Neural progenitor cell (in vitro differentiated cells): ENCODE measurements around the gene CFAP45. TPM values are rescaled to one million over a fixed set of nuclear protein-coding genes. Genes with fewer than 3 reads are reported as not detected.

Experiments
- DNase-seq: peaks from one replicate; pipeline ENCODE4 v3.0.0-alpha.2; 2016; ENCODE audit warnings: low spot score
- H2AFZ ChIP-seq: fragments of 200-600 bp; sonication (generic); replicated peaks from 2 replicates; pipeline ENCODE4 v1.6.1; 2016; ENCODE audit warnings: antibody characterized with exemption
- H3F3A ChIP-seq: fragments of 200-600 bp; sonication (generic); 2 replicates; pipeline ENCODE4 v1.6.1; 2016; ENCODE audit warnings: antibody characterized with exemption, low read depth
- H3K27ac ChIP-seq: fragments of 200-600 bp; sonication (generic); 2 replicates; pipeline ENCODE4 v1.5.1; 2016; ENCODE audit warnings: mild to moderate bottlenecking
- H3K27me3 ChIP-seq: fragments of 200-600 bp; sonication (generic); 2 replicates; pipeline ENCODE4 v1.6.1; 2016; ENCODE audit warnings: mild to moderate bottlenecking, moderate library complexity
- H3K36me3 ChIP-seq: fragments of 200-600 bp; sonication (generic); 2 replicates; pipeline ENCODE4 v1.5.1; 2016
- H3K4me1 ChIP-seq: fragments of 200-600 bp; sonication (generic); 2 replicates; pipeline ENCODE4 v1.6.1; 2016; ENCODE audit warnings: mixed run types
- H3K4me2 ChIP-seq: fragments of 200-600 bp; sonication (generic); 2 replicates; pipeline ENCODE4 v1.6.1; 2016
- H3K4me3 ChIP-seq: fragments of 200-600 bp; sonication (generic); 2 replicates; pipeline ENCODE4 v1.5.1; 2016
- H3K79me2 ChIP-seq: fragments of 200-600 bp; sonication (generic); 2 replicates; pipeline ENCODE4 v1.6.1; 2016; ENCODE audit warnings: low read depth
- H3K9ac ChIP-seq: fragments of 200-600 bp; sonication (generic); 2 replicates; pipeline ENCODE4 v1.6.1; 2016
- H3K9me3 ChIP-seq: fragments of 200-600 bp; sonication (generic); 2 replicates; pipeline ENCODE4 v1.5.1; 2016; ENCODE audit warnings: low read depth
- H4K20me1 ChIP-seq: fragments of 200-600 bp; sonication (generic); 2 replicates; pipeline ENCODE4 v1.6.1; 2016; ENCODE audit warnings: low read depth
- H3K27ac Mint-ChIP-seq: 3 replicates; pipeline ENCODE4 v1.8.0; 2021; ENCODE audit warnings: mixed read lengths
- H3K27me3 Mint-ChIP-seq: 2 replicates; pipeline ENCODE4 v1.8.0; 2022; ENCODE audit warnings: low read depth, mild to moderate bottlenecking, inconsistent platforms, moderate library complexity, mixed read lengths; ENCODE audit not compliant: insufficient read depth
- H3K36me3 Mint-ChIP-seq: 3 replicates; pipeline ENCODE4 v1.8.0; 2021; ENCODE audit warnings: mixed read lengths
- H3K4me1 Mint-ChIP-seq: 3 replicates; pipeline ENCODE4 v1.8.0; 2021; ENCODE audit warnings: mixed read lengths
- H3K4me3 Mint-ChIP-seq: 3 replicates; pipeline ENCODE4 v1.8.0; 2021; ENCODE audit warnings: mild to moderate bottlenecking, moderate library complexity, mixed read lengths
- H3K9me3 Mint-ChIP-seq: 3 replicates; pipeline ENCODE4 v1.8.0; 2020; ENCODE audit warnings: mixed read lengths
- CTCF ChIP-seq: fragments of 200-600 bp; sonication (generic); IDR thresholded peaks from 2 replicates; pipeline ENCODE4 v1.5.1; 2017; ENCODE audit warnings: antibody characterized with exemption, mild to moderate bottlenecking
- EZH2 ChIP-seq: fragments of 200-600 bp; sonication (generic); IDR thresholded peaks from 2 replicates; pipeline ENCODE4 v1.6.1; 2017; ENCODE audit warnings: antibody characterized with exemption, mild to moderate bottlenecking, moderate library complexity
- EZH2phosphoT487 ChIP-seq: fragments of 200-600 bp; sonication (generic); IDR thresholded peaks from 2 replicates; pipeline ENCODE4 v1.6.1; 2017; ENCODE audit warnings: antibody characterized with exemption
- total RNA-seq: library from RNA; depleted of rRNA; stranded (reverse); fragments of >200 nt; gene quantifications from 2 replicates; pipeline ENCODE4 v1.2.3, GENCODE V29; 2015; ENCODE audit warnings: low replicate concordance

The CFAP45 gene
- total RNA-seq, 1 donor from 2014 or later, result not detected

GRCh38 chr1:159920651-159921050, 20.7 kb upstream of the CFAP45 start:
- H3K9me3 ChIP-seq, result no peaks in the 10 kb centered on the region
- H2AFZ ChIP-seq, result no peak overlapping the region
- H3K4me1 Mint-ChIP-seq, result peaks cover 39% of the 10 kb centered on the region
- H3F3A ChIP-seq, result peaks cover 20% of the 10 kb centered on the region
- H3K27me3 ChIP-seq, result peaks cover 24% of the 10 kb centered on the region
- peaks cover 8% of the 10 kb centered on the region for H3K27me3 Mint-ChIP-seq
- no peaks in the 10 kb centered on the region for H4K20me1 ChIP-seq
- H3K4me3 Mint-ChIP-seq, result no peak overlapping the region
- no peak overlapping the region for H3K27ac ChIP-seq
- H3K9ac ChIP-seq, result no peak overlapping the region
- no peak for TF ChIP-seq EZH2
- TF ChIP-seq EZH2phosphoT487, result no peak
- no peak for TF ChIP-seq CTCF
- no peaks in the 10 kb centered on the region for H3K36me3 ChIP-seq
- no peaks in the 10 kb centered on the region for H3K9me3 Mint-ChIP-seq
- no peak overlapping the region for H3K27ac Mint-ChIP-seq
- peaks cover 4% of the 10 kb centered on the region for H3K36me3 Mint-ChIP-seq
- DNase-seq, result no peak
- peaks cover 36% of the 10 kb centered on the region for H3K4me1 ChIP-seq
- no peak overlapping the region for H3K4me2 ChIP-seq
- H3K79me2 ChIP-seq, result no peaks in the 10 kb centered on the region
- H3K4me3 ChIP-seq, result no peak overlapping the region

DNA sequence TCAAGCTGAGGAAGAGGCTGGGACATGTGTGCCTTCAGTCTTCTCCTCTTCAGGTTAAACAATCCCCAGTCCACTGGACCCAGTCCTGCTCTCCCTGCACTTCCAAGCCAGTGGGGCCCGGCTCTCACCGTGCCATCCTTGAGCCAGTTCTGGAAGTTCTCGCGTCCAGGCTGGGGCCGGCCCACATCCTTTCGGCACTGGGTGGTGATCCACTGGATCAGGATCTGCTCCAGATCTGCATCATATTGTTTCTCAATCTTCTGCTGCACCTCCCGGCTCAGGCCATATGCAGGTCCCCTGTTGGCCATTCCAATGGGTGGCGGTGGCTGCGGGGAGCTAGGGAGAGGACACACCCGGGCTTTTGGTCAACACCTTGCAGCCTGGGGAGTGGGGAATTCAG, 20.2 kb upstream of the CFAP45 start:
- H3K36me3 Mint-ChIP-seq, result peaks cover 4% of the 10 kb centered on the region
- no peak overlapping the region for H3K27ac Mint-ChIP-seq
- H3K36me3 ChIP-seq, result no peaks in the 10 kb centered on the region
- peaks cover 21% of the 10 kb centered on the region for H3F3A ChIP-seq
- DNase-seq, result no peak
- H3K79me2 ChIP-seq, result no peaks in the 10 kb centered on the region
- no peak overlapping the region for H3K4me3 ChIP-seq
- no peak overlapping the region for H3K27ac ChIP-seq
- H2AFZ ChIP-seq, result no peak overlapping the region
- peaks cover 39% of the 10 kb centered on the region for H3K4me1 ChIP-seq
- peaks cover 36% of the 10 kb centered on the region for H3K4me1 Mint-ChIP-seq
- H3K27me3 ChIP-seq, result peaks cover 21% of the 10 kb centered on the region
- H3K27me3 Mint-ChIP-seq, result peaks cover 10% of the 10 kb centered on the region
- no peak for TF ChIP-seq EZH2
- H3K4me3 Mint-ChIP-seq, result no peak overlapping the region
- H3K9ac ChIP-seq, result no peak overlapping the region
- H3K9me3 ChIP-seq, result no peaks in the 10 kb centered on the region
- no peaks in the 10 kb centered on the region for H3K9me3 Mint-ChIP-seq
- no peak overlapping the region for H3K4me2 ChIP-seq
- H4K20me1 ChIP-seq, result no peaks in the 10 kb centered on the region

DNA sequence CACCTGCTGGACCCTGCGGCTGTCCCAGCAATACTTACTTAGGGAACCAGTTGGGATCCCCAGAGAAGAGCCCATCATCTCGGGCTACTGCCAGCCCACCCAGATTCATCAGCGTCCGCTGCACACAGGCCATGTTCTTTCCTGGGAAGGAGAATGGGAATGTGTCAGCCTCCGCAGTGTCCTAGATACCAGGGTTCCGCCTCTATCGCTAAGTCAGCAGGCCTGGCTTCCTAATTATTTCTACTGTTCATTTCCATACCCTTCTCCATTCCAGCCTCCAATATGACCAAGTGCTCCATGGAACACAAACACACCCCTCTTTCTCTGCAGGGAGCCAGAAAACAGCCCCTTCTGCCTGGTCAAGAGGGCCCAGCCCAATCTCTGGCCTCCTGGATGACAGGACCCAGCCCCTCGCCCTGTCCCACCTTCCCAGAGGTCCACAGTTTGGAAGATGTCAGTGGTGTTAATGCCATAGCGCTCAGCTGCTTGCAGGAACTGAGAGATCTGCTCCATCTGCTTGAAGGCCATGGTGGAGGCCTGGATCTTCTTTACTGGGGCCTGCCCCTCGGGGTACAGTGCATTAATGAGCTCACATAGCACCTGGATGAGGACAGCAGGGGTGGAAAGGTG, 19.4 kb upstream of the CFAP45 start:
- Histone ChIP-seq H4K20me1 (no peaks in the 10 kb centered on the region), H3K36me3 (no peaks in the 10 kb centered on the region)

More for the DNA sequence above, 19.4 kb upstream of the CFAP45 start:
- H2AFZ ChIP-seq, result no peak overlapping the region
- Mint-ChIP-seq H3K4me3 (no peak overlapping the region), H3K36me3 (peaks cover 4% of the 10 kb centered on the region), H3K4me1 (peaks cover 36% of the 10 kb centered on the region), H3K9me3 (no peaks in the 10 kb centered on the region), H3K27me3 (peaks cover 13% of the 10 kb centered on the region), H3K27ac (no peak overlapping the region)
- H3K4me1 ChIP-seq, result peaks cover 33% of the 10 kb centered on the region
- no peak overlapping the region for H3K4me3 ChIP-seq
- H3K9me3 ChIP-seq, result no peaks in the 10 kb centered on the region
- DNase-seq, result no peak
- H3K27ac ChIP-seq, result no peak overlapping the region
- no peaks in the 10 kb centered on the region for H3K79me2 ChIP-seq
- TF ChIP-seq EZH2phosphoT487 (no peak), CTCF (no peak), EZH2 (no peak)
- no peak overlapping the region for H3K4me2 ChIP-seq
- peaks cover 21% of the 10 kb centered on the region for H3F3A ChIP-seq
- H3K27me3 ChIP-seq, result peaks cover 13% of the 10 kb centered on the region
- H3K9ac ChIP-seq, result no peak overlapping the region
